GM19238 (cell line): Measurements from ENCODE around the gene HSD17B2.
"Not testable (repeated sequence)": the region's sequence is repeated elsewhere in the genome, so short reads cannot be mapped to it uniquely, and the experiment has no call there.

Experiments used
- DNase-seq: peaks from one replicate; pipeline ENCODE4 v3.0.0; 2011; ENCODE audit warnings: low spot score; ENCODE audit not compliant: insufficient read length

The HSD17B2 gene, protein sequence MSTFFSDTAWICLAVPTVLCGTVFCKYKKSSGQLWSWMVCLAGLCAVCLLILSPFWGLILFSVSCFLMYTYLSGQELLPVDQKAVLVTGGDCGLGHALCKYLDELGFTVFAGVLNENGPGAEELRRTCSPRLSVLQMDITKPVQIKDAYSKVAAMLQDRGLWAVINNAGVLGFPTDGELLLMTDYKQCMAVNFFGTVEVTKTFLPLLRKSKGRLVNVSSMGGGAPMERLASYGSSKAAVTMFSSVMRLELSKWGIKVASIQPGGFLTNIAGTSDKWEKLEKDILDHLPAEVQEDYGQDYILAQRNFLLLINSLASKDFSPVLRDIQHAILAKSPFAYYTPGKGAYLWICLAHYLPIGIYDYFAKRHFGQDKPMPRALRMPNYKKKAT

DNA sequence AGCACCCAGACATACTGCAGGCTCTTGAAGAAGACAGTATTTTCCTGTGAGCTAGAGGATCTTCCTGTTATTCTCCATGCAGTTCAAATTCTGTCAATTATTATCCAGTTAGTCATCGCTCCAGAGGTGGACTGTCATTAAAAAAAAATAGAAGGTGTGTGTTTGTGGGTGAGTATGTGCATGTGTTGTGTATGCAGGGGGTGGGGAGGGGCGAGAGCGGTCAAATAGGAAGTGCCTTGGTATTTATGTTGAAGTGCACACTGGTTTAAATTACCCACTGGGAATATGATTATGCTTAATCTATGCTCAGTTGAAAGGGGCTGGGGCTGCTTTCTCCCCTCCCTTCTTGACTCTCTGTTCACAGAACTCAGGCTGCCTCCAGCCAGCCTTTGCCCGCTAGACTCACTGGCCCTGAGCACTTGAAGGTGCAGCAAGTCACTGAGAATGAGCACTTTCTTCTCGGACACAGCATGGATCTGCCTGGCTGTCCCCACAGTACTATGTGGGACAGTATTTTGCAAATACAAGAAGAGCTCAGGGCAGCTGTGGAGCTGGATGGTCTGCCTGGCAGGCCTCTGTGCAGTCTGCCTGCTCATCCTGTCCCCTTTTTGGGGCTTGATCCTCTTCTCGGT, at the start of gene HSD17B2:
TSS of gene HSD17B2 (plus strand) at position 273 of the 632 bp plus-strand sequence. CDS start at position 445, 172 bp downstream.
- no peak for DNase-seq

DNA sequence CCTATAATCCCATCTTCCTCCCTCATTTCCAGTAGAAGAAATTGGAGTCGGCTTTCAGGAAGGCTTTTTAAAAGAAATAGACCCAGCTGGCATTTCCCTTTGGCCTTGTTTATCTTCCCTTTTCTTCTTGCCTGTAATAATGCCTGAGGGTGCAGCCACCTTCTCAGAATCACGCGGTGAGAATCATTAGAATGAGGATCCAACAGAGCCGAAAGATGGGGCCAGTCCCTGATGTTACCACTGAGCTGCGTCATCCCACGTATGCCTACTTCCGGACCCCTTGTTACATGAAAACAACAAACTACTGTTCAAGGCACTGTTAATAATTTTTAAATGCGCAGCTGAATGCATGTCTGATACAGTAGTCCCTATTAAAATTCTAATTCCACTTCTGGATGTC, 47.9 kb upstream of the HSD17B2 start:
- no peak for DNase-seq

DNA sequence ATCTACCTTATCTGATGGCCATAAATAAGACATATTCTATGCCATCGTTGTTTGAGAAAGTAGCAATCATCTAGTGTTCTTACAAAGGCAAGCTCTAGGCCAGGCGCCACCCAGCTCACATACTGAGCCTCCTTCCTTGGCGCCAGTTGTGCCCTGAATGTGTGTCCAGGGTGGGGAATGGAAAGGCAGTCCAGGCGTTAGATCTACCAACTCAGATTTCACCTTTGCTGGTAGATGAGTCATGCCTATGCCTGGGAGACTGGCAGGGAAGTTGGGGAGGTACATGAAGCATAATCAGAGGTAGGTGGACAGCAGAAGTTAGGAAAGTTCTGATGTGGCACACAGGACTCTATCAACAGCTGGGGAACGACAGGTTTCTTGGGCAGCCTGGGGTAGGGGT, 47.3 kb upstream of the HSD17B2 start:
- no peak for DNase-seq

DNA sequence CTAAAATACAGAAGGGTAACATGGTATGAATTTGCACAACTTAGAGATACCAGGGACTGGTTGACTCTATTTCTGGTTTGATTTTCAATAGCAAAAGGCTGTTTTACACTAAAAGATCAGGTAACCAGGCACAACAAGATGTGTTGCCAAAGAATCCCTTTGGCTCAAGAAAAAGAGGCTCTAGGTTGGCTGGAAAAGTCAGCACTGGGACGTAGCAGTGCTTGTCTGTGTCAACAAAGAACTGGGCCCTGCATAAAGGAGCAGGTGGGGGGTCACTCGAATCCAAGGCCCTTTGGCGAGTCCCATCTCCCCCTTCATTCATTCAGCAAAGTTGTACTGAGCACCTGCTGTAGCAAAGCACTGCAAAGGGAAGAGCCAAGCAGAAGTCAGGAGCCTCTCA, 42.2 kb upstream of the HSD17B2 start:
- DNase-seq, result no peak

DNA sequence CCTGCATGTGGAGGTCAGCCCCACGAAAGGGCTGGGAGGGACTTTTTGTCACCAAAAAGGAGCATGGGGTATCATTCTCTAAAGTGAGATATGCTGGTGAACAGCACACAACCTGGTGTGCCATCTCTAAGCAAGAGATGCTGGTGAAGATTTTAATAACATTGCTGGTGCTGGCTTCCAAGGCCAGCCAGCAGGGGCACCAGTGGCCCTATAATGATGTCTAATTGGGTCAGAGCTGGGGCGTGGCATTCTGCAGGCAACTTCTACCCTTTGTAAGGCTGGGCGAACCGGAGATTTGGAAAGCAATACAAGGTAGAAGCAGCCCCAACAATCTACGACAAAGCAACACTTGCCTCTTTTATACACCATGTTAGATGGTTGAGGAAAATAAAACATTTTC, 40.6 kb upstream of the HSD17B2 start:
- DNase-seq, result no peak

DNA sequence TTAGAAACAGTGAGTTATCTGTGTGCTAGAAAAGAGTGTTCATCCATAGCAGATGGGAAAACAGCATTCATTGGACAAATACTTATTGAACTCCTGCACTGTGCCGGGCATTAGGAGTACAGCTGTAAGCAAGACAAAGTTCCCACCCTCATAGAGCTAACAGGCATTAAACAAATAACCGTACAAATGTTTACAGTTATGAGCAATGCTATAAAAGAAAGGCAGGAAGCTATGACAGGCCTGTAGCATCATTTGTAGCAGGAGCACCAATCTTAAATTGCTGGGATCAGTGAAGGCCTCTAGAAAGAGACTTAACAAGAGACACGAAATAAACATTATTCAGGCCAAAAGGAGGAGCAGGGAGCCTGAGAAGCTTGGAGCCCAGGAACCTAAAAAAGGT, 39.4 kb upstream of the HSD17B2 start:
- no peak for DNase-seq

DNA sequence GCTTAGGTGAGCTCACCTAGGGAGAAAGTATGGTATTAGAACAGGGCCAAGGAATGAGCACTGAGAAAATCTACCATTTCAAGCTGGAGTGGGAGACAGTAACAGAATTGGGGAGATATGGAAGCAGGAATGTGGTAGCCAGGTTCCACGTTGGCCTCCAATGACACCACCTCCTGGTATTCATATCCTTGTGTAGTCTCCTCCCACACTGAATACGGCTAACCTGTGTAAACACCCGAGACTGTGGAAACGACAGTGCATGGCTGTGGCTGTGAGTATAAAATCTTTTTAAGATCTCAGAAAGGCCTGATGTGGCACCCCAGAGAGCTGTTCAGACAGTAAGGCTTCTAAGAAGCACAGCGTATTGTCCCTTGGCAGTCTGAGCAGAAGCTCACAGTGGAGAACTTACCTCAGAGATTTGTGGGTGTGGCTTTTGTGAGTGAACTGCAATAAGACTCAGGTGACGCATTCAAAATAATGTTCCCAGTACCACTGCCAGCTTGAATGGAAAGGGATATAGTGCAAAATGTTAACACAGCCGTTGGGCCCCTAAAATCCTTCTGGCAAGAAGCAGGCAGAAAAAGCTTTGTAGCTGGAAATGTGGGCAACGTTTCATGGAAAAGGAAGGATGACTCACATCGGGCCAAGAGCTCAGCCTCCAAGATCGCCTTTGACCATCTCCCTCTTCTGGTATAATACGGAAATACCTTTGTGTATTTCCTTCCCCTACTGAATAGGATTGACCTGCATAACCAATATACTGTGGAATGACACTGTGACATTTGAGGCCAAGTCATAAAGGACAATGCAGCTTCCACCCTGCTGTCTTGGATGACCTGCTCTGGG, 38.2 kb upstream of the HSD17B2 start:
- no peak for DNase-seq

DNA sequence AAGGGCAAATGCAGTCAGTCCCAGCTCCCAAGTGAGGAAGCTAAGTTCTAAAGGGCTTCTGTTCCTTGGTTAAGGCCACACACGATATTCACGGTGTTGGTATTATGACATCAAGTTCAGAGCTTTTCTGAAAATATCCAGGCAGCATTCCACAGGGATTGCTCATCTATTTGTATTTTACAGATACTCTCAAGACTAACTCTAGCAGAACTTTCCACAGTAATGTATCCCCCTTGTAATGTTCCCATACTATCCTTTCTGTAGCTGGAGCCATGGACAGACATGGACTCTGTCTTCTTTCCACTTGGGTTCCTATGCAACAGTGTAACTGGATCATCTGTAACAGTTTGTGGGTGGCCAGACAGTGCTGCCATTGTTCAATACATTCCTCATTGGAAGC, 37.3 kb upstream of the HSD17B2 start:
- DNase-seq, result no peak

DNA sequence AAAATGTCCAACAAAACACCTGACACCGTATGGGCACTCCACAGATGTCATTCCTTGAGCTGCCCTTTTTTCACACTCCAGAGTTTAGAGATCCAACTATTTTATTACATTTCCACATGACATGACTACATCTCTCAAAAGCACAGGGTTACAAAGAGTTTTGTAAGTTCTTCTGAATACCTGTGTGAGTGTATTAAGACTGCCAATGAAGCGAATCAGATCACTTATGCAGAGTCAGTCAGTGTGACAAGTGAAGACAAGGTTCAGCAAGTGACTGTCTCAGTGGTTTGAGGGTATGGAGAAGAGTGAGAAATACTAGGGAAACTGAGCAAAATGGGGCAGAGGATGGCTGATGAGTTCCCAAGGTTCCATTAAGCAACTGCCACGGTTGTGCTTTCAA, 32.2 kb upstream of the HSD17B2 start:
- DNase-seq, result no peak

DNA sequence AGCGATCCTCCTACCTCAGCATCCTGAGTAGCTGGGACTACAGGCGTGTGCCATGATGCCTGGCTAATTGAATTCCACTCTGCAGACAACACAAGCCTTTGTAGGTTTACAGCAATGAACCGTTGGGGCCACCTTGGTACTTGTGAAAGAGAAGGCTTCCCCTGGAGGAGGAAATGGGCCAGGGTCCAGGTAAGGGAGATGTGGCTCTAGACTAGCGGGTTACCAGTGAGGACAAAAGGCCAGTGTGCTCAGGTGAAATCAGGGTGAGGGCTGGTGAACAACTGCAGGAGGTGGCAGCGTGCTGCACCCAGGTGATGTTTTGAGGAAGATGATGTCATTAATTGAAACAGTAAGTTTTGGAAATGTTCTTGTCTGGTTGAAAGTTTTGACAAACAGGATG, 30.5 kb upstream of the HSD17B2 start:
- DNase-seq, result no peak

DNA sequence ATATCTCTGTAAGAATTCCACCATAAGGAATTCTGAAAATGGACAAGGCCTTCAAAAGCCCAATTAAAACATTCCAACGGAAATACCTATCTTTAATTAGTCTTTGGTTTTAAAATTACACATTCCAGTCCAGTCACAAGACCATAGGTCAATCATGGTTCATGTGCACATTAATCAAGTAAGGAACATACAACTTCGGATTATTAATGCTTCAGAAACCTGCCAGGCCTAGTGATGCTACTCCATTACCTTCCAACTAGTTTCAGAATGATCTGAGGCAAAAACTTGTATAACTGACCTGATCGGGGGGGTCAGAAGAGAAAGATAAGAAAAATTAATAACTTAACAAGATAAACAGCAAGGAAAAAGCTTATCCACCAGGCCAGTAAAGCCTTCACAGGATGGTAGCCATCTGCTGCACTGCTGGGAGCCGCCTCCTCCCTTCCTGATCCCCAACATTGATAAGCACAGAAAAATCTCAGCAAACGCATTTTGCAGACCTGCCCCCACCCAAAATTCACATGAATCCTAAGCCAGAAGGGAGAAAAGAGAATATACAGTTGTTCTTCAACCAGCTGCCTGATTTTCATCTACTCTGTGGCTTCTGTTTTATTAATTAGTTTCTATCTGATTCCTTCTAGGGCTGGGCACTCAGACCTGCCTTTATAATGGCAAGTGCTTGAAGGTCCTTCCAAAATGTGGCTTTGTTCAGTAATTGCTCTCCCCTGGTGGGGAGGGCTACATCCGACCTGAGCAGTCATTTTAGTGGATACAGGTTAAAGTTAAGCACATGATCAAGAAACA, 29.8 kb upstream of the HSD17B2 start:
- DNase-seq, result no peak

DNA sequence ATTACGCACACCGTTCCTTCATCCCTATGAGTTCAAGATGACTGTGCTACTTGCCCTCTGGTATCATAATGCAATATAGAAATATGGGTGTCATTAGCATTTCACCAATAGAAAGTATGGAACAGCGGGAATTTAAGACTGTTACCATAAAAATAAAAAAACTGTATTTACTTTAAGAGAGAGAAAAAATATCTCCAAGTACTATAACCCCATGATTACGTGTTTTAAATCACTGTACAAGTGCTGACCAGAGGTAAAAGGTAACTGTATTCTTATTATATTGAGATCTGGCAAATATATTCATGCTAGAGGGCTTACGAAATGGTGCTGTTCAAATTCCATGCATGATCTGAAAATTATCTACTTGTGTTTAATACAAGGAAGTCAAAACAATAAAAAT, 29.0 kb upstream of the HSD17B2 start:
- DNase-seq, result no peak

DNA sequence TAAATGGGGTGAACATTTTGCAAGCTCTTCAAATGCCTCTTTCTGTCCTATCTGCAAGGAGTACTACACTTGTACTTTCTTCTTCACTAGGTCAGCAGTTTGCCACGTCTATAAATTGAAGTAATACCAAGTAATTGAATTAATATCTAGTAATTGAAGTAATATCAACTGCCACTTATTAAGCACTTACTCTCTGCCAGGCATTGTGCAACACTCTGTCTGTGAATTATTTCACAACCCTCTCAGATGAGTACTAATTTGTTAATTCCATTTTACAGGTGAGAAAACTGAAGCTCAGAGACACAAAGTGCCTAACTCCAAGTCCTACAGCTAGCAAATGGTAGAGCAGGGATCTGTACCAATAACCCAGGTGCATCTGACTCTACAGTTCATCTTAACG, 27.9 kb upstream of the HSD17B2 start:
- DNase-seq, result no peak

DNA sequence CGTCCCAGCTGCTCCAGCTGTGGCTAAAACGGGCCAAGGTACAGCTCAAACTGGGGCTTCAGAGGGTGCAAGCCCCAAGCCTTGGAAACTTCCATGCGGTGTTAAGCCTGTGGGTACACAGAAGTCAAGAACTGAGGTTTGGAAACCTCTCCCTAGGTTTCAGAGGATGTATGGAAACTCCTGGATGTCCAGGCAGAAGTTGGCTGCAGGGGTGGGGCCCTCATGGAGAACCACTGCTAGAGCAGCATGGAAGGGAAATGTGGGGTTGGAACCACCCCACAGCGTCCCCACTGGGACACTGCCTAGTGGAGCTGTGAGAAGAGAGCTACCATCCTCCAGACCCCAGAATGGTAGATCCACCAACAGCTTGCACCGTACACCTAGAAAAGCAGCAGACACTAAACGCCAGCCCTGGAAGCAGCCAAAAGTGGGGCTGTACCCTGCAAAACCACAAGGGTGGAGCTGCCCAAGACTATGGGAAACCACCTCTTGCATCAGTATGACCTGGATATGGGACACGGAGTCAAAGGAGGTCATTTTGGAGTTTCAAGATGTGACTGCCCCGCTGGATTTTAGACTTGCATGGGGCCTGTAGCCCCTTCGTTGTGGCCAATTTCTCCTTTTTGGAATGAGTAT, 26.0 kb upstream of the HSD17B2 start:
- DNase-seq, result no peak

DNA sequence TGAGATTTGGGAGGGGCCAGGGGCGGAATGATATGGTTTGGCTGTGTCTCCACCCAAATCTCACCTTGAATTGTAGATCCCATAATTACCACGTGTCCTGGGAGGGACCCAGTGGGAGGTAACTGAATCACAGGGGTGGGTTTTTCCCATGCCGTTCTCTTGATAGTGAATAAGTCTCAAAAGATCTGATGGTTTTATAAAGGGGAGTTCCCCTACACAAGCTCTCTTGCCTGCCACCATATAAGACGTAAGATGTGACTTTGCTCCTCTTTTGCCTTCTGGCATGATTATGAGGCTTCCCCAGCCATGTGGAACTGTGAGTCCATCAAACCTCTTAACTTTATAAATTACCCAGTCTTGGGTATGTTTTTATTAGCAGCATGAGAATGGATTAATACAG, 25.3 kb upstream of the HSD17B2 start:
- DNase-seq, result not testable (repeated sequence)

DNA sequence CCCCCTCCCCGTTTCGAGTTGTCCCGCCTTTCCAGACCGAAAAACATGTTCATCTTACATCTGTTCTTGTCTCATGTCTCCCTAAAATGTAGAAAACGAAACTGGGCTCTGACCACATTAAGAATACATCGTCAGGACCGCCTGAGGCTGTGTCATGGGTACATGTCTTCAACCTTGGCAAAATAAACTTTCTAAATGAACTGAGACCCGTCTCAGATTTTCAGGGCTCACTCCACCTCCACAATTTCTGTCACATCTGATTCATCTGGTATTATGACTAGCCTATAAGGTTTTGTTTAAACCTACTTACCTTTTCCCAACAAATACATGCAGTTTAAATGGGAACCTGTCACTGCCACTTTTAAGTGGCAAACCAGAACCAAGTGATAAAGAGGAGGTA, 24.4 kb upstream of the HSD17B2 start:
- DNase-seq, result no peak

DNA sequence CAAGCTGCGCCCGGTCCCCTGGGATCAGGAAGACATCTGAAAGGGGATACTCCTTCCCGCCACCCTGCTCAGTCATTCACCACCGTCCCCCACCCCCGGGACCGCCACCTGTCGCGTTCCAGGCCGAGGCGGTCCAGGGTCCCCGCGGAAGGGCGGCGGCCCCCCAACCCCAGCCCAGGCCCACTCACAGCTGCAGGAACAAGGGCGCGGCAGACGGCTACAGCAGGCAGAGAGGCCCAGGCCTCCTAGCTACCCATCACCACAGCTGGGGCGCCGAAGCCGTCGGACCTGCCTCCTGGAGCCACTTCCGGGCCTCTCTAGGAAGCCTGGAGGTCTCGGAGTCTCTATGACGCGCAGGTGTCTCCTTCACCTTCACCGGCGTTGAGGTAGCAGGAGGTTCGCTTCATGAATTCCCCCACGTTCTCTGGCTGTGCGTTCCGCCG, 23.8 kb upstream of the HSD17B2 start, which contains the start of gene SDR42E1:
TSS of gene SDR42E1 (minus strand) at position 272 of the 443 bp plus-strand sequence. CDS start 10,612 bp downstream, outside the sequence.
- DNase-seq, result peak; percentile 61

DNA sequence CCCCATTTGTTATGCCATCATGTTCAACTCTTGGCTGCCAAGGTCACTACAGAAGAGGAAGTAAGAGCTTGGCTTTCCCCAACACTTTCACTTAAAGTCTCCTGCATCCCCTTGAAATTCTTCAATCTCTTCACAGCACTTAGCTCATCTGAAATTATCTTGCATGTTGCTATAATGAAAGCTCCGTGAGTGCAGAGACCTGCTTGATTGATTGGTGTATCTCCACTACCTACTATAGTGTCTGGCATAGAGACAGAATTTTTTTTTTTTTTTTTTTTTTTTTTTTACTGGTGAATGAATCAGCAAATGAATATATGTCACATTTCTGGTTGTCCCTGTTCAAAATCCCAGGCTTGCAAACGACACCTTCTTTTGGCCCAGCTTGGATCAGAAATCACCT, 21.9 kb upstream of the HSD17B2 start:
- no peak for DNase-seq

DNA sequence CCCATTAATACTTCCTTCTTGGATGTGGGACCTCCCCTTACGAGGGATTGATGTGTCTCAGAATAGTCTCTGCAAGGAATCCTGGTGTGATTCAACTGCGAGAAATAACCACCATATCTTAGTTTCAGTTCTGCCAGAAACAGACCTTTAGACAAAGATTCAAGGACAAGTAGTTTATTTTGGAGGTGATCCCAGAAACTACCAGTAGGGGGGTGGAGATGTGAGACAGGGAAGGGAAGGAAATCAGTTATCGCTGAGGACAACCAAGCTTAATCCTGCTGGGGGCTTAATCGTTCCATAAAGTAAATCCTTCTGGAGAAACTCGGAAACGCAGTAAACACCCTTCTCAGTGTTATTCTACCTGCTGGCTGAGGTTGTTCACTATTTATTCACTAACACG, 18.8 kb upstream of the HSD17B2 start:
- DNase-seq, result no peak

DNA sequence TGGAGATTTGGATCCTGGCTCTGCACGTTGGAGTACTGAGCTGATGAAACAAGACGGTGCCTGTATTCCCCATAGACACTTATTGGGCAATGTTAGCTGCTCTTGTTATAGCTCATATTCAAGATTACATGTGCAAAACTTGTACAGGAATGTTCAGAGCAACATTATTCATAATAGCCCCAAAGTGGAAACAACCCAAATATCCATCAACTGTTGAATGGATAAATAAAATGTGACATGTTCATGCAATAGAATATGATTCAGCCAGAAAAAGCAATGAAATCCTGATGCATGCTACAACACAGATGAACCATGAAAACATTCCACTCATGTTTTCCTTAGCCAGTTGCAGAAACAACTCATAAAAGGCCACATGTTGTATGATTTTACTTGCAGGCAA, 18.1 kb upstream of the HSD17B2 start:
- DNase-seq, result no peak
